HepG2 (cell line): ENCODE data around the gene CACNG7. TPM values are rescaled to one million over a fixed set of nuclear protein-coding genes. Genes with fewer than 3 reads are reported as not detected.

ENCODE experiments used
- ATAC-seq: fragments of 200-7000 bp; cut with Tn5 transposase; 3 replicates; pipeline ENCODE4 v1.9.1; 2020; ENCODE audit warnings: mild to moderate bottlenecking, moderate library complexity
- BruUV-seq: library from RNA; stranded (reverse); fragments of 400-500 nt; replicated peaks from 2 replicates; lab custom pipeline; 2021; lab: Mats Ljungman, UMichigan
- CTCF ChIA-PET: fragments of 300-600 bp; formaldehyde crosslinking; extraction: SDS; loops from one replicate; lab custom pipeline; 2021; ENCODE audit warnings: low total read pairs, inconsistent platforms, low intra/inter-chr PET ratio; lab: Yijun Ruan, JAX
- POLR2A ChIA-PET: fragments of 350-600 bp; sonication (Branson Sonifier 250); formaldehyde crosslinking; loops from one replicate; lab custom pipeline; 2020; ENCODE audit warnings: antibody characterized with exemption, inconsistent platforms; lab: Yijun Ruan, JAX
- DNase-seq: peaks from one replicate; pipeline ENCODE4 v3.0.0-alpha.2; 2015; ENCODE audit warnings: low spot score
- FAIRE-seq: peaks from 3 replicates; lab custom pipeline; 2011; peaks lifted over from hg19 to GRCh38; lab: Jason Lieb, UNC
- H2AFZ ChIP-seq: one replicate; pipeline ENCODE4 v1.6.1; 2011; ENCODE audit warnings: low read length, inconsistent platforms
- H3K27ac ChIP-seq: fragments of 300-600 bp; 3 replicates; pipeline ENCODE4 v1.8.0; 2011; ENCODE audit warnings: mixed run types, mild to moderate bottlenecking, mixed read lengths, low read length, inconsistent platforms; ENCODE audit not compliant: insufficient read depth; ENCODE audit errors: extremely low read length
- H3K27me3 ChIP-seq, 2 experiments: fragments of 200-600 bp in 1 of 2; 2 replicates in 1 of 2; 3 replicates in 1 of 2; pipeline versions ENCODE4 v1.6.0 to v1.8.0; 2011; ENCODE audit warnings: low read length in 2 of 2, mild to moderate bottlenecking in 2 of 2, moderate library complexity in 2 of 2, inconsistent platforms in 1 of 2; ENCODE audit not compliant: insufficient read depth in 2 of 2, control insufficient read depth in 1 of 2
- H3K36me3 ChIP-seq, 2 experiments: fragments of 200-600 bp in 1 of 2; replicated peaks in 1 of 2; 2 replicates in 1 of 2; 3 replicates in 1 of 2; pipeline versions ENCODE4 v1.5.1 to v1.8.0; 2011; ENCODE audit warnings: low read length in 2 of 2, inconsistent platforms in 1 of 2; ENCODE audit not compliant: insufficient read depth in 2 of 2, control insufficient read depth in 1 of 2
- H3K4me1 ChIP-seq: 2 replicates; pipeline ENCODE4 v1.5.1; 2012; ENCODE audit warnings: low read length, inconsistent platforms; ENCODE audit not compliant: insufficient read depth
- H3K4me2 ChIP-seq: 2 replicates; pipeline ENCODE4 v1.6.0; 2011; ENCODE audit warnings: low read depth, low read length, inconsistent platforms
- H3K4me3 ChIP-seq, 3 experiments: fragments of 200-600 bp in 1 of 3; sonication (generic), shearing (Covaris generic) in 1 of 3; replicated peaks in 1 of 3; 2 replicates each; pipeline ENCODE4 v1.5.1; 2011 to 2016; ENCODE audit warnings: low read length in 3 of 3, inconsistent platforms in 2 of 3, low read depth in 2 of 3, mild to moderate bottlenecking in 2 of 3, control low read depth in 1 of 3, mixed read lengths in 1 of 3; ENCODE audit not compliant: insufficient read depth in 1 of 3
- H3K79me2 ChIP-seq: one replicate; pipeline ENCODE4 v1.6.1; 2011; ENCODE audit warnings: low read length, inconsistent platforms; ENCODE audit not compliant: insufficient read depth
- H3K9ac ChIP-seq: 2 replicates; pipeline ENCODE4 v1.6.0; 2011; ENCODE audit warnings: mild to moderate bottlenecking, low read depth, low read length, inconsistent platforms; ENCODE audit not compliant: insufficient read depth
- H3K9me3 ChIP-seq: 2 replicates; pipeline ENCODE4 v1.5.1; 2012; ENCODE audit warnings: mild to moderate bottlenecking, low read length
- H4K20me1 ChIP-seq: 2 replicates; pipeline ENCODE4 v1.6.0; 2011; ENCODE audit warnings: inconsistent platforms, mild to moderate bottlenecking, low read length, moderate library complexity; ENCODE audit not compliant: insufficient read depth
- EZH2 ChIP-seq: conservative IDR thresholded peaks from 2 replicates; pipeline ENCODE4 v1.6.1; 2012; ENCODE audit warnings: mild to moderate bottlenecking, low read depth, low read length, moderate library complexity
- GABPB1 ChIP-seq: IDR thresholded peaks from 2 replicates; pipeline ENCODE4 v1.6.1; 2016; ENCODE audit warnings: mild to moderate bottlenecking, missing genetic modification reagents, moderate library complexity, missing compliant biosample characterization
- HCFC1 ChIP-seq: fragments of 150-350 bp; IDR thresholded peaks from 2 replicates; pipeline ENCODE4 v1.6.1; 2014; ENCODE audit warnings: low read depth, low read length
- KAT7 ChIP-seq: IDR thresholded peaks from 2 replicates; pipeline ENCODE4 v1.6.1; 2018; ENCODE audit warnings: borderline replicate concordance, missing compliant biosample characterization
- SYNCRIP ChIP-seq: fragments of 200-400 bp; formaldehyde crosslinking; IDR thresholded peaks from 2 replicates; pipeline ENCODE4 v1.6.1; 2018; ENCODE audit warnings: mild to moderate bottlenecking, low read depth, low read length; ENCODE audit not compliant: insufficient read depth
- ZKSCAN5 ChIP-seq: sonication (generic); formaldehyde crosslinking; IDR thresholded peaks from 2 replicates; pipeline ENCODE4 v1.5.1; 2020; ENCODE audit warnings: mild to moderate bottlenecking, missing genetic modification reagents
- ZNF382 ChIP-seq: sonication (generic); formaldehyde crosslinking; IDR thresholded peaks from 2 replicates; pipeline ENCODE4 v1.5.0; 2020; ENCODE audit warnings: missing genetic modification reagents, mild to moderate bottlenecking, borderline replicate concordance
- ZNF720 ChIP-seq: sonication (generic); formaldehyde crosslinking; IDR thresholded peaks from 2 replicates; pipeline ENCODE4 v1.4.0; 2020; ENCODE audit warnings: missing genetic modification reagents
- WGBS: methylation state at CpG from one replicate; pipeline ENCODE4 v1.1.6; 2017; ENCODE audit warnings: low lambda C conversion rate; 5-methylcytosine and 5-hydroxymethylcytosine counted together
- in situ Hi-C: cut with HindIII; loops from 2 replicates; pipeline ENCODE4 v1.10.0; 2017; ENCODE audit warnings: low pct_unique_long_range_greater_than_20kb; ENCODE audit not compliant: extremely low pct_ligation_motif_present
- intact Hi-C: fragments of 100-400 bp; cut with micrococcal nuclease; formaldehyde crosslinking; loops from one replicate; pipeline ENCODE4 v1.10.0; 2022; ENCODE audit not compliant: unreplicated experiment
- polyA plus RNA-seq, 8 experiments: library from polyadenylated mRNA; depleted of rRNA in 3 of 8; stranded (reverse) in 7 of 8; unstranded in 1 of 8; fragments of >200 nt; fragmentation: Illumina TruSeq in 4 of 8; extraction: Trizol in 4 of 8; gene quantifications; 2 replicates each; pipeline versions ENCODE4 v1.2.1 to v1.2.3, GENCODE V29; 2011 to 2016; ENCODE audit warnings: low read depth in 4 of 8, missing spikeins in 1 of 8, mixed read lengths in 1 of 8; ENCODE audit not compliant: insufficient read depth in 1 of 8
- total RNA-seq, 5 experiments: library from RNA; depleted of rRNA; stranded (reverse); fragments of >200 nt; fragmentation: Illumina TruSeq; extraction: Trizol; gene quantifications; 2 replicates each; pipeline ENCODE4 v1.2.3, GENCODE V29; 2016; ENCODE audit warnings: low read depth in 1 of 5
- TF ChIP-seq, protein P1 (sequence below): sonication (generic); formaldehyde crosslinking; IDR thresholded peaks from 2 replicates; pipeline ENCODE4 v1.9.0; 2022; ENCODE audit warnings: missing genetic modification reagents, mild to moderate bottlenecking, borderline replicate concordance
- TF ChIP-seq, protein P2 (sequence below): sonication (generic); formaldehyde crosslinking; IDR thresholded peaks from 2 replicates; pipeline ENCODE4 v1.5.0; 2020; ENCODE audit warnings: mild to moderate bottlenecking, missing genetic modification reagents, moderate library complexity

The CACNG7 gene
- total and polyA plus RNA-seq, 2 of the 13 experiments (the other 11 are each of a cell fraction or from before 2014, with no cell fraction given): not detected

DNA sequence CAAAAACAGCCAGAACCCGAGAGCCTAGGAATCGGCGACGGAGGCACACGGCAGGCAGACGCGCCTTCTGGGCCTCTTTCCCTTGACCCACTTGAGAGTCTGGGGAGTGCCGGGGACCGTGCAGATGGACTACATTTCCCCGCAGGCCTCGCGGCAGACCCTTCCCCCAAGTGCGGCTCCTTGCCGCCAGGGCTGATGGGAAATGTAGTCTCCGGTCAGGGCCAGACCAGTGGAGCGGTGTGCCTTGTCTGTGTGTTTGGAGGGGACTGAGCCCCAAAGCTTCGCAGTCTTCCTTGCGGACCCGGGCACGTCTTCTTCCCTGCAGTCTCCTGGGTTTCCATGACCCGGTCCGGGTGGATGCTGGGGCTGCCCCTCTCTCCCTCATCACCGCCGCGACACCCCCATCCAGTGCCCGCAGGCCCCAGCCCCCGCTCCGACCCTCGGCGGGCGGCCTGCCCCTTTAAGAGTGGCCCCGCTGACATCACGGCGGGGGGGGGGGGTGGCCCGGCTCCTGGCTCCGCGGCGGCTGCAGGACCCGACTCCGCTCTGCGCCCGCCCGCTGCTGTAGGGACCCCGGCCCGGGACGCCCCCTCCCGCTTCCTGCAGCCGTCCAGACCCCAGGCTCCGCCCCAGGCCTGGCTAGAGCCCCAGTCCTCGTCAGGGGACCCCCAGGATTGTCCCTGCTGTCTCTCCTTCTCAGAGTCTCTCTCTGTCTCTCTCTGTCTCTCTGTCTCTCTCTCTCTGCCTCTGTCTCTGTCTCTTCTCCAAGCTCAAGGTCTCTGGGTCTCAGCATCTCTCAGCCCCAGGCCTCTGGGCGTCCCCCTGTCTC lies 758 bp upstream of the CACNG7 start (continued):
- TF ChIP-seq, protein P1, sequence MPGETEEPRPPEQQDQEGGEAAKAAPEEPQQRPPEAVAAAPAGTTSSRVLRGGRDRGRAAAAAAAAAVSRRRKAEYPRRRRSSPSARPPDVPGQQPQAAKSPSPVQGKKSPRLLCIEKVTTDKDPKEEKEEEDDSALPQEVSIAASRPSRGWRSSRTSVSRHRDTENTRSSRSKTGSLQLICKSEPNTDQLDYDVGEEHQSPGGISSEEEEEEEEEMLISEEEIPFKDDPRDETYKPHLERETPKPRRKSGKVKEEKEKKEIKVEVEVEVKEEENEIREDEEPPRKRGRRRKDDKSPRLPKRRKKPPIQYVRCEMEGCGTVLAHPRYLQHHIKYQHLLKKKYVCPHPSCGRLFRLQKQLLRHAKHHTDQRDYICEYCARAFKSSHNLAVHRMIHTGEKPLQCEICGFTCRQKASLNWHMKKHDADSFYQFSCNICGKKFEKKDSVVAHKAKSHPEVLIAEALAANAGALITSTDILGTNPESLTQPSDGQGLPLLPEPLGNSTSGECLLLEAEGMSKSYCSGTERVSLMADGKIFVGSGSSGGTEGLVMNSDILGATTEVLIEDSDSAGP (CRISPR knock-in tag): peak; percentile 42; the same call in 1 of the 2 replicates
- no peak for TF ChIP-seq ZNF382 (CRISPR knock-in tag)
- peak; percentile 56 for TF ChIP-seq GABPB1 (CRISPR knock-in tag)
- TF ChIP-seq HCFC1: peak; percentile 85
- no peak for TF ChIP-seq ZNF720 (CRISPR knock-in tag)

- Histone ChIP-seq H2AFZ (no peak overlapping the region), H3K4me3 (no peak overlapping the region), H3K4me2 (no peak overlapping the region), H3K27me3 (peaks cover 13 to 45% of the 10 kb centered on the region in 2 experiments), H4K20me1 (peaks cover 7% of the 10 kb centered on the region; the same call in 1 of the 2 replicates), H3K79me2 (no peaks in the 10 kb centered on the region), H3K27ac (no peak overlapping the region), H3K4me1 (no peaks in the 10 kb centered on the region), H3K9me3 (no peaks in the 10 kb centered on the region), H3K9ac (no peak overlapping the region), H3K36me3 (no peaks in the 10 kb centered on the region)
- FAIRE-seq (no peak), ATAC-seq (no peak), DNase-seq (no peak)
- ChIA-PET POLR2A (no interaction called here), CTCF (no interaction called here)
- WGBS: 18% methylated on average over 40 of the region's 47 CpGs
- intact Hi-C loops: loop anchor here (5.0 kb wide), 1 partner anchor 113 kb away; no protein-coding TSS in a partner anchor
- in situ Hi-C loops: loop anchor here (10.0 kb wide), 1 partner anchor 115 kb away; no protein-coding TSS in a partner anchor
- TF ChIP-seq KAT7 (CRISPR knock-in tag): no peak
- TF ChIP-seq EZH2: 0 out of 2 replicates have a peak, but pooled peaks have one; percentile 34
- TF ChIP-seq ZKSCAN5: no peak
- TF ChIP-seq, protein P2, sequence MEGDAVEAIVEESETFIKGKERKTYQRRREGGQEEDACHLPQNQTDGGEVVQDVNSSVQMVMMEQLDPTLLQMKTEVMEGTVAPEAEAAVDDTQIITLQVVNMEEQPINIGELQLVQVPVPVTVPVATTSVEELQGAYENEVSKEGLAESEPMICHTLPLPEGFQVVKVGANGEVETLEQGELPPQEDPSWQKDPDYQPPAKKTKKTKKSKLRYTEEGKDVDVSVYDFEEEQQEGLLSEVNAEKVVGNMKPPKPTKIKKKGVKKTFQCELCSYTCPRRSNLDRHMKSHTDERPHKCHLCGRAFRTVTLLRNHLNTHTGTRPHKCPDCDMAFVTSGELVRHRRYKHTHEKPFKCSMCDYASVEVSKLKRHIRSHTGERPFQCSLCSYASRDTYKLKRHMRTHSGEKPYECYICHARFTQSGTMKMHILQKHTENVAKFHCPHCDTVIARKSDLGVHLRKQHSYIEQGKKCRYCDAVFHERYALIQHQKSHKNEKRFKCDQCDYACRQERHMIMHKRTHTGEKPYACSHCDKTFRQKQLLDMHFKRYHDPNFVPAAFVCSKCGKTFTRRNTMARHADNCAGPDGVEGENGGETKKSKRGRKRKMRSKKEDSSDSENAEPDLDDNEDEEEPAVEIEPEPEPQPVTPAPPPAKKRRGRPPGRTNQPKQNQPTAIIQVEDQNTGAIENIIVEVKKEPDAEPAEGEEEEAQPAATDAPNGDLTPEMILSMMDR (CRISPR knock-in tag): no peak
- no peak for TF ChIP-seq SYNCRIP
- no TSS peak for BruUV-seq
These were observed 542 bp downstream of the CACNG7 start for GRCh38 chr19:53909471-53910169.
